PC-9 (cell line): Measurements from ENCODE around the gene MAML3. TPM values are rescaled to one million over a fixed set of nuclear protein-coding genes. Genes with fewer than 3 reads are reported as not detected.

Experiments
- BruUV-seq: library from RNA; stranded (reverse); fragments of 400-500 nt; replicated peaks from 2 replicates; lab custom pipeline; 2021; lab: Mats Ljungman, UMichigan
- CTCF ChIA-PET: fragments of 300-600 bp; sonication (Branson Sonifier 250); formaldehyde crosslinking; loops from one replicate; lab custom pipeline; 2022; ENCODE audit warnings: antibody characterized with exemption; lab: Charles Lee
- POLR2A ChIA-PET: fragments of 300-600 bp; sonication (Branson Sonifier 250); formaldehyde crosslinking; loops from one replicate; lab custom pipeline; 2022; ENCODE audit warnings: antibody characterized with exemption; ENCODE audit not compliant: unreplicated experiment; lab: Charles Lee
- DNase-seq, 2 experiments: peaks; one replicate each; pipeline versions ENCODE4 v3.0.0 to v3.0.0-alpha.2; 2015 to 2022; ENCODE audit warnings: mixed read lengths in 1 of 2
- H2AFZ ChIP-seq: fragments of 200-600 bp; sonication (generic); 2 replicates; pipeline ENCODE4 v1.8.1; 2017; ENCODE audit warnings: antibody characterized with exemption
- H3F3A ChIP-seq: fragments of 200-600 bp; sonication (generic); 2 replicates; pipeline ENCODE4 v1.8.1; 2017; ENCODE audit warnings: antibody characterized with exemption, mild to moderate bottlenecking, low read depth; ENCODE audit not compliant: insufficient read depth
- H3K27ac ChIP-seq: fragments of 200-600 bp; sonication (generic); 2 replicates; pipeline ENCODE4 v1.6.1; 2016; ENCODE audit warnings: mixed run types
- H3K27me3 ChIP-seq: fragments of 200-600 bp; sonication (generic); 2 replicates; pipeline ENCODE4 v1.6.1; 2016; ENCODE audit warnings: low read depth, mixed run types; ENCODE audit not compliant: insufficient read depth
- H3K36me3 ChIP-seq: fragments of 200-600 bp; sonication (generic); 2 replicates; pipeline ENCODE4 v1.6.1; 2016; ENCODE audit warnings: low read depth, mixed run types
- H3K4me1 ChIP-seq: fragments of 200-600 bp; sonication (generic); replicated peaks from 2 replicates; pipeline ENCODE4 v1.6.1; 2016; ENCODE audit warnings: mixed run types; ENCODE audit not compliant: insufficient read depth
- H3K4me2 ChIP-seq: fragments of 200-600 bp; sonication (generic); 2 replicates; pipeline ENCODE4 v1.6.1; 2017; ENCODE audit warnings: mixed run types
- H3K4me3 ChIP-seq: fragments of 200-600 bp; sonication (generic); 2 replicates; pipeline ENCODE4 v1.6.1; 2016; ENCODE audit warnings: mixed run types
- H3K79me2 ChIP-seq: fragments of 200-600 bp; sonication (generic); 2 replicates; pipeline ENCODE4 v1.6.1; 2017; ENCODE audit warnings: low read depth, mixed run types
- H3K9me2 ChIP-seq: fragments of 200-600 bp; sonication (generic); 2 replicates; pipeline ENCODE4 v1.8.1; 2017; ENCODE audit warnings: mild to moderate bottlenecking; ENCODE audit not compliant: insufficient read depth
- H3K9me3 ChIP-seq: fragments of 200-600 bp; sonication (generic); 2 replicates; pipeline ENCODE4 v1.8.1; 2016; ENCODE audit warnings: low read depth; ENCODE audit not compliant: insufficient read depth
- H4K20me1 ChIP-seq: fragments of 200-600 bp; sonication (generic); 2 replicates; pipeline ENCODE4 v1.8.1; 2017; ENCODE audit not compliant: insufficient read depth
- CTCF ChIP-seq: fragments of 200-600 bp; sonication (generic); conservative IDR thresholded peaks from 2 replicates; pipeline ENCODE4 v1.6.1; 2017; ENCODE audit warnings: mixed run types, antibody characterized with exemption, mild to moderate bottlenecking, moderate library complexity
- EZH2 ChIP-seq: fragments of 200-600 bp; sonication (generic); IDR thresholded peaks from 2 replicates; pipeline ENCODE4 v1.8.0; 2017; ENCODE audit warnings: antibody characterized with exemption, low read depth
- intact Hi-C: fragments of 100-400 bp; cut with micrococcal nuclease; formaldehyde crosslinking; loops from one replicate; pipeline ENCODE4 v1.10.0; 2022; ENCODE audit not compliant: unreplicated experiment
- total RNA-seq: library from RNA; stranded (reverse); gene quantifications from 2 replicates; pipeline ENCODE4 v1.2.3, GENCODE V29; 2021

MAML3 gene
- total RNA-seq, 1 experiment from 2014 or later, result 15.2 TPM

DNA sequence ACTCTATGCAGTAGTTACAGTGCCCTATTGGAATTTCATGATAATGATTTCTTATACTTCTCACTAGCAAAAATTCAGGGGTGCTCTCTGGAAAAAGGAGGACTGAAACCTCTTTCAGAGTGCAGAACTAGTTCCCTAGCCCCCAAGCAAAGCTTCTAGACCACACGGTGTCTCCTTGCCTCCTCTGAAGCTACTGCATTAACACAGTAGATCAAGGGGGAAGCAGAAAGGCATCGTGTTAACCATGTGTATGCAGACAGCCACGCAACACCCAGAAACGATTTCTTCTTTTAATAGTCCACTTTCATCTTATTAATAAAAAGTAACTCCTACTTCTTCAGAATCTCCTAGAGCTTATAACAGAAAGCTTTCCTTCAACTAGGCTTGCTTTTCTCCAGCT lies 44.7 kb downstream of the MAML3 start:
- no peaks in the 10 kb centered on the region for H3K9me2 ChIP-seq
- intact Hi-C loops, result no loop called here
- H3K4me3 ChIP-seq, result no peak overlapping the region
- POLR2A ChIA-PET, result no interaction called here
- no peaks in the 10 kb centered on the region for H3K36me3 ChIP-seq
- no TSS peak for BruUV-seq
- TF ChIP-seq CTCF (no peak), EZH2 (no peak)
- peak overlapping the region; percentile 24; the same call in 1 of the 2 replicates for H3K27ac ChIP-seq
- H3K27me3 ChIP-seq, result no peaks in the 10 kb centered on the region
- H2AFZ ChIP-seq, result no peak overlapping the region
- CTCF ChIA-PET, result no interaction called here
- H3K4me2 ChIP-seq, result no peak overlapping the region
- H3K79me2 ChIP-seq, result peaks cover 48% of the 10 kb centered on the region
- H4K20me1 ChIP-seq, result no peaks in the 10 kb centered on the region
- H3K9me3 ChIP-seq, result no peaks in the 10 kb centered on the region
- DNase-seq, result no peak
- 0 out of 2 replicates have a peak, but pooled peaks cover 8% of the 10 kb centered on the region for H3F3A ChIP-seq
- peaks cover 18% of the 10 kb centered on the region for H3K4me1 ChIP-seq

DNA sequence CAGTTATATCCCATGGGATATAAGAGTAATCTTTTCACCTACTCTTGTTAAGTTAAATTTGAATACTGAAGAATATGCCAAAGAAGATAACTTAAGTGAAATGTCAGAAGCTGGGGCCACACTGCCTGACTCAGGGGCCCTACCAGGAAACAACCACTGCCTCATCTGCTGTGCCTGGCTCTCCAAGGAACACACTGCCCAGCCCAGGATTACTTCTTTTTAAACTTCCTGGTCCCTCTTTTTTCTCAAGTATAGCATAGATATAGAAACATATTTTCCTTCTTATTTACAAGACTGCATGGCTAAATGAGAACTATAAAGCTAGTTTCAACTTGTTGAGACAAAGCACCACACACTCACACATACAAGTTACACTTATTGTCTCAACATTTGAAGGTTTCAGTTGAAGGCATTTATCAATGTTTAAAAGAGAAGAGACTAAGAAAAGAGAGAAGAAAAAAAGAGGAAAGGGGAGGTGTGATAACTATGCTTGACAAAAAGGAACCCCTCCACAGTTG lies 45.2 kb downstream of the MAML3 start:
- no peaks in the 10 kb centered on the region for H3K9me2 ChIP-seq
- BruUV-seq, result no TSS peak
- H3K4me3 ChIP-seq, result no peak overlapping the region
- H3K27me3 ChIP-seq, result no peaks in the 10 kb centered on the region
- H3K4me1 ChIP-seq, result peaks cover 22% of the 10 kb centered on the region
- peaks cover 51% of the 10 kb centered on the region for H3K79me2 ChIP-seq
- no peaks in the 10 kb centered on the region for H3K9me3 ChIP-seq
- H3K27ac ChIP-seq, result peak overlapping the region; percentile 24; the same call in 1 of the 2 replicates
- TF ChIP-seq EZH2 (no peak), CTCF (no peak)
- H3K4me2 ChIP-seq, result no peak overlapping the region
- no peak overlapping the region for H2AFZ ChIP-seq
- no peaks in the 10 kb centered on the region for H3K36me3 ChIP-seq
- POLR2A ChIA-PET, result no interaction called here
- no peak for DNase-seq
- H3F3A ChIP-seq, result peaks cover 11% of the 10 kb centered on the region; the same call in 1 of the 2 replicates
- CTCF ChIA-PET, result no interaction called here
- intact Hi-C loops, result no loop called here
- H4K20me1 ChIP-seq, result no peaks in the 10 kb centered on the region

- H3K27ac ChIP-seq, result peak overlapping the region; percentile 24; the same call in 1 of the 2 replicates
- no peaks in the 10 kb centered on the region for H3K9me2 ChIP-seq
- H3K4me3 ChIP-seq, result no peak overlapping the region
- intact Hi-C loops, result no loop called here
- peaks cover 15% of the 10 kb centered on the region; the same call in 1 of the 2 replicates for H3F3A ChIP-seq
- no TSS peak for BruUV-seq
- CTCF ChIA-PET, result no interaction called here
- H3K79me2 ChIP-seq, result peaks cover 50% of the 10 kb centered on the region
- DNase-seq, result no peak
- H3K9me3 ChIP-seq, result no peaks in the 10 kb centered on the region
- H3K27me3 ChIP-seq, result no peaks in the 10 kb centered on the region
- H4K20me1 ChIP-seq, result no peaks in the 10 kb centered on the region
- no peaks in the 10 kb centered on the region for H3K36me3 ChIP-seq
- H3K4me1 ChIP-seq, result peaks cover 27% of the 10 kb centered on the region
- no peak overlapping the region for H3K4me2 ChIP-seq
- no peak overlapping the region for H2AFZ ChIP-seq
- no peak for TF ChIP-seq CTCF
- TF ChIP-seq EZH2, result no peak
- POLR2A ChIA-PET, result no interaction called here
These were observed 45.7 kb downstream of the MAML3 start for GRCh38 chr4:140108243-140108642.
